Inferior parietal cortex (tissue), 1 donor: ENCODE data around the gene STARD10.

Source experiments
- DNase-seq: peaks from one replicate; pipeline ENCODE4 v3.0.0-alpha.2; 2016; ENCODE audit errors: extremely low spot score

STARD10 gene

DNA sequence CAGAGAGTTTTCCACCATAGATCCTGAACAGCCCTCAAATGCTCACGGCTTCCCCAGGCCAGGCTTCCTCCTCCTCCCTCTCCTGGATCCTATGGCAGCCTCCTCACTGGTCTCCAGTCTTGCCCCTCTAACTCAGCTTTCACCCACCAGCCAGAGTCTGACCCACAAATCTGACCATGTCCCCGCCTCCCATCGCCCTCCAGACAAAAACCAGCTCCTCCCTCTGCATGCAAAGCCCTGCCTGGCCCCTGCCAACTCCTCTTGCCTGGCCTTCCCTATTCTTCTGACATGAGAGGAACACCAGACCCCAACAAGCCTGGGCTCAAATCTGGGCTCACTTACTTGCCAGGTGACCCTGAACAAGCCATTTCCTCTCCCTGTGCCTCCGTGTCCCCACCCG lies 87.3 kb downstream of the STARD10 start:
- no peak for DNase-seq

DNA sequence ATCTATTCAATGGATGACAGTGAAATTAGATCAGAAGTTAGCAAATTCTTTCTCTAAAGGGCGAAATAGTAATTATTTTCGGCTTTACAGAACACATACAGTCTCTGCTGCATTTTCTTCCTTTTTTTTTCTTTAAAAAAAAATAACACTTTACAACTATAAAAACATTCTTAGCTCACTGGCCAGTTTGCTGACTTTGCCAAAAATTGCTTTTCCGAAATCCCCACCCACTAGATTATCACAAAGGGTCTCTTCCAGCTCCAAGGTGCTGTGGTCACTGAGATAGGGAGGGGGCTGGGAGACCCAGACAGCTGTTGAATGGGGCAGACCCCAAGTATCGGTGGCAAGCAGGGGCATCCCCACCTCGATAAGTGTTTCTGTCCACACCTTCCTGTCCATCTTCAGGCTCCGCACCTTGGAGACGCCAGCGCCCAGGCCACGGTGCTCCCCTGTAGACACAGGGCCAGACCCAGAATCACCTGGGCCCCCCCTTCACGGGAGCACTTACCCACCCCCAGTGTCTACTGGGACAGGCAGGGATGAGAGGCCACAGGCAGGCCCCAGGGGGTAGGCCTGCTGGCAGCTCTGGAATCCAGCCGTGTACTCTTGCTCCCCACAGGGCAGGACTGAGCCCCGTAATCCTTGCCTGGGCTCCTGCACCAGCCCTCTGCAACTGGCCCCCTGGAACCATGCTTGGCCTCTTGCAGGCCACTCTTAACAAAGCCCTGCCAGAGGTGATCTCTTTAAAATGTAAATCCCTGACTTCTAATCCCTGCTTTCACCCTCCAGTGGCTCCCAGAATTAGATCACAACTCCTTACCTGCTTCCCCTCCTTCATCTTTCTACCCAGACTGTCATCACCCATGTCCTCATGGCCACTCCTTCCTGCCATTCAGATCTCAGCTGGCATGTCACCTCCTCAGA lies 88.1 kb downstream of the STARD10 start:
- no peak for DNase-seq

- DNase-seq, result no peak
Measured at GRCh38 chr11:72704783-72705265, 89.0 kb downstream of the STARD10 start.
